Stimulated activated CD4-positive, alpha-beta T cell treated with anti-CD3 and anti-CD28 coated beads, Interleukin-12 subunit alpha, Interleukin-12 subunit beta, amount 100 ng/mL, for 48 hours (primary cell): Measurements from ENCODE around the gene MYH9.
"Not testable (repeated sequence)": the region's sequence is repeated elsewhere in the genome, so short reads cannot be mapped to it uniquely, and the experiment has no call there.

ENCODE experiments used
- DNase-seq, 3 donors: peaks; one replicate each; pipeline ENCODE4 v3.0.0-alpha.2; 2020; ENCODE audit warnings: low read depth in 2 of 3, low spot score in 1 of 3

Gene MYH9

DNA sequence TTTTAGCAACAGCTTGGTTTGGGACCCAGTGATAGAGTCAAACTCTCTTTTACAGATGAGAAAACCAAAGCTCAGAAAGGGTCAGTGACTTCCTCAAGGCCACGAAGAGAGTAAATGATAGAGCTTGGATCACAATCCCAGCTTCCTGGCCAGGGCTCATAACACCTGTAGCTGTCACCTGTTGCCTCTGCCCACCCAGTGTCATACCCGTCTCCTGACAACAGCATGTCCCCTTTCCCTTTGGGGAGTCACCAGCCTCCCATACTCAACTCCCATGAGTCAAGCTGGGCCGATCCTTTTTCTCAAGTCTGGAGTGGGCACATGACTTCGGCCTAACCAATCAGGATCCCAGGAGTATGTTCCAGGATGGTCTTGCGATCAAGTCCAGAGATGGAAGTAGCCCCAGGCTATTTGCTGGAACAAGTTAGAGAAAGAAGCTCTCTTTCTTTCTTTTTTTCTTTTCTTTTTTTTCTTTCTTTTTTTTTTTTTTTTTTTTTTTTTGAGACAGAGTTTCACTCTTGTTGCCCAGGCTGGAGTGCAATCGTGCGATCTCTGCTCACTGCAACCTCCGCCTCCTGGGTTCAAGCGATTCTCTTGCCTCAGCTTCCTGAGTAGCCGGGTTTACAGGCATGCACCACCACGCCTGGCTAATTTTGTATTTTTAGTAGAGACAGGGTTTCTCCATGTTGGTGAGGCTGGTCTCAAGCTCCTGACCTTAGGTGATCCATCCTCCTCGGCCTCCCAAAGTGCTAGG is 27.8 kb upstream of the MYH9 start:
- no peak for DNase-seq

DNA sequence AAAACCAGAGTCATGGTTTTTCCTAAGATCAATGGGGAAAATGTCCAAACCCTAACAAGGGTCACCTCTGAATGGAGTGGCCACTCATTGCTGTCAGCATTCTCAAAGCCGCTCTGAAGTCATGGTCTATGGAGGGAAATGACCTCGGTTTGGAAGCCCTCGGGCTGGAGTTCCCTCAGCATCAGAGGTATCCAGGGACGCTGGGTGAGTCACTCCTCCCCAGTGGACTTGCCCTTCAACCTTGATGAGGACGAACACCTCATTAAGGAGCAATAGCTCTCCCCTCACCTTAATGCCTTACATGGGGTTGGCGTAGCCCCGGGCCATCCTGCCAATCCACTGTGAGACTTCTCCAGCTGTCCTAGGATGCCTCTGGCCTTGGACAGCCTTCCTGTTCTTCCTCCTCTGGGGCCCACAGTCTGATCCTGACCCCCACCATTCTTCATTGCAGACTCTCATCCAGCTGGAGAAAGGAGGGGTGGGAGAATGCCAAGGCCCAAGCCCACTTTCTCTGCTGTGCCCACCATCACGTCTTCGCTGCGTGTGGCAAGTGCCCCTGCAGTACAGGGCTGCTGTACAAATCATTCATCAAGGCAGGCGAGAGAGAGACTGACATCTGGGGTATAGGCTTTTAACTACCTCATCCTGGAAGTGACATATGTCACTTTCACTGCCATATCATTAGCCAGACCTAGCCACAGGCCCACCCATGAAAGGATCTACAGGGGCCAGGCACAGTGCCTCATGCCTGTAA is 25.4 kb upstream of the MYH9 start:
- no peak for DNase-seq

DNA sequence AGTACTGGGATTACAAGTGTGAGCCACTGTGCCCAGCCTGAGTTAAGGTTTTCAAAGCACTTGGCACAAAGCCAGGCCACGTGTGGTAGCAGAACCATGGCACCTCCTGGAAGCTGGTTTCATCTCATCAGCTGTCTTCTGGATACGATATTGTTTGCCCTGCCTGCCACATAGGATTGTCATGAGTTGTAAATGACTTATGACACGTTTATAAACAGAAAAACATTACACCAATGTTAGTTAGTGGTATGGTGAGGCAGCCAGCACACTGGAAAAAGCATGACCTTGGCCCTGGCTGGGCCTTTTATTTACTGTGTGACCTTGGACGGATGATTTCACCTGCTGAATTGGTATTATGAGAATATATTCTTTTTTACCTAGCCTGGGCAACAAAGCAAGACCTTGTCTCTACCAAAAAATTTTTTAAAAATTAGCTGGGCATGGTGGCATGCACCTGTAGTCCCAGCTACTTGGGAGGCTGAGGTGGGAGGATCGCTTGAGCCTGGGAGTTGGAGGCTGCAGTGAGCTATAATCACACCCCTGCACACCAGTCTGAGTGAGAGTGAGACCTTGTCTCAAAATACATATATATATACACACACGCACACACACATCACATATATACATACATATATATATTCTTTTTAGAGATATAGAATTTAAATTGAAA is 24.0 kb upstream of the MYH9 start:
- peak in 2 of 3 donors; percentile 45 to 61 for DNase-seq

DNA sequence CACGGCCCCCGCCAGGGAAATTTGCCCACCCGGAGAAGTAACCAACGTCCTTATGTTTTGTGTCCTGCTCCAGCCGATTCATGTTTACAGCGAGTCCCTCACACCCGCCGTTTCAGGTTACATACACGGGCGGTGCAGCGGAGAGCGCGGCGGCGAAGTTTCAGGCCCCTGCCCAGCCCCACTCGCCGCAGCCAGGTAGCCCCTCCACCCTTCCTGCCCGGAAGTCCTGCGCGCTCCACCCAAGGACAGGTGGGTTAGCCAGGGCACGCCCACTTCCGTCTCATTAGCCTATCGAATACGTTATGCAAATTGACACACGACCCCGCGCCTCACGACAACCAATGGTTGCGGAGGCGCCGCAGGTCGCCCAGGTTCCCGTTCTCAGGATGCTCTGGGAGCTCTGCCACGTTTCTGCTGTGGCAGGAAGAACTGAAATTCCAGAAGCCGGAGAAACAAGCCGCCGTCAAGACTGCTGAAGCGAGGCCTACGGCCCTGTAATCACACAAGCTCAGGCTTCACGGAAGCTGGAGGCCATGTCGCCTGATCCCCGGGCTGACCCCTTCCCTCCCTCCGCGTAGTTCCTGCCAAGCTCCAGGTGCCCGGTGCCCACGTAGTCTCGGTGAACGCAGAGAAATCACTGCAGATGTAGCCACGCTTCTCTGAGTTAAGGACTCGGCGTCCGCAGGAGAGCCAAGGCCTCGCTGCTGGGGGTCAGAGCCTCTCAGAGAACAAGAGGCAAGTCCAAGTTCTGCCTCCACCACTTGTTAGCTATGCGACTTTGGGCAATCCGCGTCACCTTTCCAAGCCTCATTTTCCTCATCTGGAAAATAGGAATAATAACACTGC is 22.4 kb upstream of the MYH9 start:
- peak in 1 of 3 donors; percentile 41 for DNase-seq

DNA sequence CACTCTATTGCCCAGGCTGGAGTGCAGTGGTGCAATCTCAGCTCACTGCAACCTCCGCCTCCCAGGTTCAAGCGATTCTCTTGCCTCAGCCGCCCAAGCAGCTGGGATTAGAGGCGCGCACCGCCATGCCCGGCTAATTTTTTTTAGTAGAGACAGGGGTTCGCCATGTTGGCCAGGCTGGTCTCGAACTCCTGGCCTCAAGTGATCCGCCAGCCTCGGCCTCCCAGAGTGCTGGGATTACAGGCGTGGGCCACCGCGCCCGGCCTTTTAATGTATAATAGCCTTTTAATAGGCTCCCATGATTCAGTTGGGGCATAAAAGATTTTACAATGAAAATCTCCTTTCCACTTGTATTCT is 21.8 kb upstream of the MYH9 start:
- DNase-seq, result not testable (repeated sequence)

DNA sequence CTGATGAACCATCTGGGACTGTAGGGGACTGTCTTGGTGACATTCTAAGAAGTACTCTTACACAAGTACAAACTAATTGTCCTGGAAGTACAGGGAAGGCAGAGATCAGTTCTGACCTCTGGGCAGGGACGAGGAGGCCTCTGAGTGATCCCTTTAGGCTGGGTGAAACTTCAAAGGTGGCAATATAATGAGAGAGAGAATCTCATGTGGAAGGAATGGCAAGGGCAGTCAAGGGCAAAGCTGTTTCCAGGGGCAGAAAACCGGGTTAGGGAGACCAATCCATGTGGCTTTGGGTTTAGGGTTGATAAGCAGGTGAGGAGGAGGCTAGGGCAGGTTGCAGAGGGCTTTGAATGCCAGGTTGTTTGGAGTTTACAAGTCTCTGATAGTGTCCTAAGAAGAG is 21.3 kb upstream of the MYH9 start:
- DNase-seq, result no peak

DNA sequence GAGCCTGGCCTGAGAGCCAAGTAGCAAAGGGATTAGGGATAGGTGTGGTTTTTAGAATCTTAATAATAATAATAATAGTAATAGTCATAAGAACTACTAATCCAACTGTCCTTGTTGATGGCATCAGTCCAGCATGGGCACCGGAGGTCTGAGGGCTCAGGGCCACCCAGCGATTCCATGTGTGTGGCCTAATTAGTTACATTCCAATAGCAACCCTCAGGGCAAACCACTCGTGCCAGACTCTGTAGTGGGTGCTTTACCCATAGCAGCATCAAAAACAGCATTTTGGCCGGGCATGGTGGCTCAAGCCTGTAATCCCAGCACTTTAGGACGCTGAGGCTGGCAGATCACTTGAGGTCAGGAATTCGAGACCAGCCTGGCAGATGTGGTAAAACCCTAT is 19.0 kb upstream of the MYH9 start:
- DNase-seq, result no peak

DNA sequence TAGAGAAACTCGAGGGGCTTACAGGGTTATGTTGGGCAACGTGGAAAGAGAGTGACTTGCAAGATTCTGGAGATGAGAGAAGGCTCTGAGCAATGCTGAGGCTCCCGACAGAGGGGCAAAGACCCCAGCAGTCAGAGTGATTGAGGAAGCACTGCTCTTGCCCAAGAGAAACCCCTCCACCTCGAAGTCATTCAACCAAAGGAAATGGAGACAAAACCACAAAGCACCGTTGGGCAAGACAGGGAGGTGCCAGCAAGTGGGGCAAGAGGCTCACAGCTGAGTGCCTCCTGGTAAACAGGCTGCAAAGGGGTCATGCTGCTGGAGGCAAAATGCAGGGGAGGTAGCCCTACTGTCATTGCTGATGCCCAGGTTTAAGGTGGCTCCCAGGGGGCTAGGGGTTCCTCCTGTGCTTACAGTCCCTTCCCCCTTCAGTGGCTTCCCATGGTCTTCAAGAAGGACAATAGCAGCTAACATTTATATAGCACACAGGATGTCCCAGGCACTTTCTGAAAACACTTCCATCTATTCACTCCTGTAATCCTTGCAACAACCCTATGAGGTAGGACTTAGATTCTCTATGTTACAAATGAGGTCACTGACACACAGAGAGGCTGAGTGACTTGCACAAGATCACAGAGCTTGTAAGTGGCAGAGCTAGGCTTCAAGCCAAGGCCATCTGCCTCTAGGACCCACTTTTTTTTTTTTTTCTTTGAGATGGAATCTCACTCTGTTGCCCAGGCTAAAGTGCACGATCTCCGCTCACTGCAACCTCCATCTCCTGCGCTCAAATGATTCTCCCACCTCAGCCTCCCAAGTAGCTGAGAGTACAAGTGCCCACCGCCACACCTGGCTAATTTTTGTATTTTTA is 18.1 kb upstream of the MYH9 start:
- no peak for DNase-seq

DNA sequence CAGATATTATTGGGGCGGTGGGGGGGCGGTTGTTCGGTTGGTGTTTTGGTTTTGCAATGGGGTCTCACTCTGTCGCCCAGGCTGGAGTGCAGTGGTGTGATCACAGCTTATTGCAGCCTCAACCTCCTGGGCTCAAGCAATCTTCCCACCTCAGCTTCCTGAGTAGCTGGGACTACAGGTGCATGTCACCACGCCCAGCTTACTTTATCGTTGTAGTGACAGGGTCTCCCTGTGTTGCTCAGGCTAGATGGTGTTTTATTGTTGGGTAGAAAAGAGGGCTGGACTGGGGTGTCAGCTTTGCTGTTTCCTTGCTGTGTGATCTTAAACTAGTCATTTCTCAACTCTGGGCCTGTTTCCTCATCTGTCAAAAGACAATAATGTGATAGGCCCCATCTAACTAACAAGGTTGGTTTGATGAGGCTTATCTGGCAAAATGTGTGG is 17.5 kb upstream of the MYH9 start:
- DNase-seq, result no peak

DNA sequence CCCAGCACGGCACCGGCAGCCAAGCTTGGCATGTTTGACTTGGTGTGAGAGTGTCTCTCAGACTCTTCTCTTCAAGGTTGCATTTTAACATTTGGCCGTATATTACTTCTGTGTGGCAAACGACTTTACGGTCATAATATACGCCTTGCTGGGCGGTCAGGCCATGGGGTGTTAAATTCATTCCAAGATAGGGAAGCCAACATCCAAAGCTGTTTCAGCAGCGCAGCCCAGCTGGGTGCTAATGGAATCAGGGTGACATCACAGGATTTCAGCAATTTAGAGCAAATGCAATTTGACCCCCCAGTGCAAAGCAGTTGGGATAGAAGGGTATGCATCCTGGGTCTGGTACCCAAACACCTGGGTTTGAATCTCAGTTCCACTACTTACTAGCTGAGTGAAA is 16.7 kb upstream of the MYH9 start:
- no peak for DNase-seq

DNA sequence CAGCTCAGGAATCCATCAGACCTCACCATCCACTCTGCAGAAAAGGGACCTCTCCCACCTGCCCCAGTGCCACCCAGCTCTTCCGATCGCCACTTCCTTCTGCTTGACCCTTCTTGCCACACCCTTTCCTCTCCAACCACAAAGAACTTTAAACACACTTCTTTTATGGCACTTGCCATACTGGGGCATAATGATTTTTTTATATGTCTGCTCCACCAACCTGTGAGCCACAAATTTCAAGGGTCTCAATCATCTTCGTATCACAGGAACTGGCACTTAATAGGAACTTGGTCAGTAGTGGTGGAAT is 11.7 kb upstream of the MYH9 start:
- DNase-seq, result no peak

DNA sequence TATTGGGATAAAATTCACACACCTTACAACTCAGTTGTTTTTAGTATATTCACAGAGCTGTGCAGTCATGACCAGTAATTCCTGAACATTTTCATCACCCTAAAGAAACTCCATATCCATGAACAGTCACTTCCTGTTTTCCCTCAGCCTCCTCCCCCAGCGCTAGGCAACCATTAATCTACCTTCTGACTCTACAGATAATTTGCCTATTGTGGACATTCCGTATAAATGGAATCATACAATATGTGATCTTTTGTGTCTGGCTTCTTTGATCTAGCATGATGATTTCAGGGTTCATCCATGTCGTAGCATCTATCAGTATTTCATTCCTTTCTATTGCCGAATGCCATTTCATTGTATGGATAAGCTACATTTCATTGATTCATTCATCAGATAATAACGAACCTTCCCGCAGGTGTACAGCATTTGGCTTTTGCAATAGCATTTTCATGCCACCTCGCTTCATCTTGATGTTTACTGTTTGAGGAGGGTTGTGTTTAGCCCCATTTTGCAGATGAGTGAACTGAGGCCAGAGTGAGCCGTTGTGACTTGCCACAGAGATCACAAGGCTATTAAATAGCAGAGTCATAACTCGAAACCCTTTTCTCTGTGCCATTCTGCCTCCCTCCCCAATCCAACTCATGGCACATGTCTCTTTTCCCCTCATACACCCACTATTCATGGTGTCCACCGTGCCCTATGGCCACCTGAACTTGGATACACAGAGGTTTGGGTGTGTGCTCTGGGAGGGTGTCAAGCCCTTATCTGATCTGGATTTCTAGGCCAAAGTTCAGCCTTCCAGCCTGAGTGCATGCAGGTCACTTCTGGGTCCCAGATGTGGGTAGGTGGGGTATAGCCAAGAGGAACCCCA is 11.1 kb upstream of the MYH9 start:
- DNase-seq, result no peak

DNA sequence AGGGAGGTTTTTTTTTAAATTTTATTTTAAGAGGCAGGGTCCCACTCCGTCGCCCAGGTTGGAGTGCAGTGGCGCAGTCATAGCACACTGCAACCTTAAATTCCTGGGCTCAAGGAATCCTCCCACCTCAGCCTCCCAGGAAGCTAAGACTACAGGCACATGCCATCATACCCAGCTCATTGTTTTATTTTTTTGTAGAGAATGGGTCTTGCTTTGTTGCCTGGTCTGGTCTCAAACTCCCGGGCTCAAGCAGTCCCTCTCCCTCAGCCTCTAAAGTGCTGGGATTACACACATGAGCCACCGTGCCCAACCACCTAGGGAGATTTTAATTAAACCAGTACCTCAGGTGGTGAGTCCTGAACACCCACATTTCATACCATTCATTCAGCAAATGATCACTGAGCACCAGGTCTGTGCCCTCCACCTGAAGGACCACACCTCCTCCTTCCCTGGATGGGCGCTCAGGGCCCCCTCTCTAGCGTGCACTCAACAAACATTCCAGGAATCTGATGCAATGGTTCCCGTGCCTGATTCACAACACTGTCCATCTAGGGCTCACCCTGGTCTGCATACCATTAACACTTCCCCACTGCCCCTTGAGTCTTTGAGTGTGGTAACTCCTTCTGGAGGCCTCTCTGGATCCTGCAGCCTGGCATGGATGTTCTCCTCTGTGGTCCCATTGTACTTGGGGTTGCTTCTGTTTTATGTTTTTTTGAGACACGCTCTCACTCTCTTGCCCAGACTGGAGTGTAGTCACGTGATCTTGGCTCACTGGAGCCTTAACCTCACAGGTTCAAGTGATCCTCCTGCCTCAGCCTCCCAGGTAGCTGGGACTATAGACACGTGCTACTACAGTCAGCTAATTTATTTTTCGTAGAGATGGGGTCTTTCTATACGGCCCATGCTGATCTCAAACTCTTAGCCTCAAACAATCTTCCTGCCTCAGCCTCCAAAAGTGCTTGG is 9.6 kb upstream of the MYH9 start:
- DNase-seq, result no peak

DNA sequence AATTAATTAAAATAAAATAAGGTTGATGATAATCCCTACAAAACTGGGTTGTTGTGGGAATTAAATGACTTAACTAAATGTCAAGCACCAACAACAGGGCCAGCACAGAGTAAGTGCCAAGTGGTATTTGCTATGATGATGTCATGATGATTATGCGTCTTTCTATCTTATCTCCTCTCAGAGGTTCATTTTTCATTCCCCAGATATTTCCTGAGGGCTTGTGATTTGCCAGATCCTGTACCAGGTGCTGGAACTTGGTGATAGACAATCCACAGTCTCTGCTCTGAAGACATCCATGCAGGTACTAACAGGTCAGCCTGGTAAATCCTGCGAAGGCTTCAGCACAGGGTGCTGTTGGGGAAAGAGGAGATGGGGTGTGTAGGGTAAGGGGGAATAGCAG is 8.1 kb upstream of the MYH9 start:
- no peak for DNase-seq

DNA sequence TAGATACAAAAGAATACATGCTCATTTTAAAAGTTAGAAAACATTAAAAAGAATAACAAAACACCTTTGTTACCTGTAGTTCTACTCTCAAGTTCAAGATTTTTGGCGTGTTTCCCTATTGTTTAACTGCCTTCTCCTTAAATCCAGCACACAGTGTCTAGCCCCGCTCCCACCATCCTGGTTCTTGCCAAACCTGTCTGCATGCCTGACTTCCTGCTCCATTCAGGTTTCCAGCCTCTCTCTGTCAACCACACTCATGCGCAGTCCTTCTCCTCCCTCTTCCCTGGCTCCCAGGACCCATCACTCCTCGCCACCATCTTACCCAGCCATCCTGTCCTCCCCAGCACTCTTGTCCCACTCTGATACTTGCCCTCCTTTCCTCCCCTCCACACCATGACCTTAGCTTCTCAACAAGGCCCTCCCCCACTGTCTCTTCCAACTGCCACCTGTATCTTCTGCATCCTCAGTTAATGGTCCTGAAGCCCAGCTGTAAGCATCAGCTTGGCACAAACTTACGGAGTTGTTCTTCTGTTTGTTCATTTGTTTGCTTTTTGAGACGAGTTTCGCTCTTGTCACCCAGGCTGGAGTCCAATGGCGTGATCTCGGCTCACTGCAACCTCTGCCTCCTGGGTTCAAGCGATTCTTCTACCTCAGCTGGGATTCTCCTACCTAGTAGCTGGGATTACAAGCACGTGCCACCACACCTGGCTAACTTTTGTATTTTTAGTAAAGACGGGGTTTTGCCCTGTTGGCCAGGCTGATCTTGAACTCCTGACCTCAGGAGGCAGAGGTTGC is 7.5 kb upstream of the MYH9 start:
- DNase-seq, result no peak

DNA sequence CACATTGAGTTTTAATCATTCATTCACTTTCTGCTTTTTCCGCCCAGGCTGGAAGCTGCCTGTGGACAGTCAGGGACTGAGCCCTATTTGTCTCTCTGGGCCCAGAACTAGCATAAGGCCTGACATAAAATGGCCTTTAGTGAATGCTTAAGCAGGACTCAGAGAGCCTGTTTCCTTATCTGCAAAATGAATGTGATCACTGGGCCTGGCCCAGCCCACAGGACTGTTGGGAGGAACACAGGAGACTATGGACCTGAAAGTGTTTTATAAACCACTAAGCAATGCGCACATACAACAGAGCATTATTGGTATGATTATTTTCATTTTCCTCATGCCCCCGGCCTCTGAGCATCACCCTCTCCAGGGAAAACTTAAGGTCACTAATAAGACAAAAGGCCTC is 3.9 kb upstream of the MYH9 start:
- no peak for DNase-seq

DNA sequence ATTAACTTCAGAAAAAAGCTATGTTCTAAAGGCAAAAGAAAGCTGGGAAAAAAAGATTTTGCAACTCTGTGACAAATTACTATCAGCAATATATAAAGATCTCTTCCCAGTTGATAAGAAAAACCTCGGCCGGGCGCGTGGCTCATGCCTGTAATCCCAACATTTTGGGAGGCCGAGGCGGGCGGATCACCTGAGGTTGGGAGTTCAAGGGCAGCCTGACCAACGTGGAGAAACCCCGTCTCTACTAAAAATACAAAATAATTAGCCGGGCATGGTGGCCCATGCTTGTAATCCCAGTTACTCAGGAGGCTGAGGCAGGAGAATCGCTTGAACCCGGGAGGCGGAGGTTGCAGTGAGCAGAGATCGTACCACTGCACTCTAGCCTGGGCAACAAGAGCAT is 1.4 kb upstream of the MYH9 start:
- not testable (repeated sequence) for DNase-seq

DNA sequence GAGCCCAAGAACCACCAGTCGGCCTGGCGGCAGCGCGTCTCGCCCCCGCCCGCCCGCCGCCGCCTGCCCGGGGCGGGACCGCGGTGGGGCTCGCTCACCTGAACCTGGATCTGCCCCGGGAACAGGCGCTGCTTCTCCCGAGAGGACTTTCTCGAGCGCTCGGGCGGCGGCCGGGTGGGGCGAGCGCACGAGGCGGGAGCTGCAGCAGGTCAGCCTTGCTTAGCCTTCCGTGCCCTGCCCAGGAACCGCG is 133 bp downstream of the MYH9 start:
- no peak for DNase-seq
